ENCODE results near the gene GGPS1. TPM values are rescaled to one million over a fixed set of nuclear protein-coding genes. Genes with fewer than 3 reads are reported as not detected.

GGPS1 gene
- 23.9 and 27.9 TPM in 2 replicates for total RNA-seq

GRCh38 chr1:235328271-235329138 lies at the start of gene GGPS1:
GGPS1 (plus strand) TSS chr1:235328570; CDS start chr1:235335265, 6,695 bp downstream.

DNA sequence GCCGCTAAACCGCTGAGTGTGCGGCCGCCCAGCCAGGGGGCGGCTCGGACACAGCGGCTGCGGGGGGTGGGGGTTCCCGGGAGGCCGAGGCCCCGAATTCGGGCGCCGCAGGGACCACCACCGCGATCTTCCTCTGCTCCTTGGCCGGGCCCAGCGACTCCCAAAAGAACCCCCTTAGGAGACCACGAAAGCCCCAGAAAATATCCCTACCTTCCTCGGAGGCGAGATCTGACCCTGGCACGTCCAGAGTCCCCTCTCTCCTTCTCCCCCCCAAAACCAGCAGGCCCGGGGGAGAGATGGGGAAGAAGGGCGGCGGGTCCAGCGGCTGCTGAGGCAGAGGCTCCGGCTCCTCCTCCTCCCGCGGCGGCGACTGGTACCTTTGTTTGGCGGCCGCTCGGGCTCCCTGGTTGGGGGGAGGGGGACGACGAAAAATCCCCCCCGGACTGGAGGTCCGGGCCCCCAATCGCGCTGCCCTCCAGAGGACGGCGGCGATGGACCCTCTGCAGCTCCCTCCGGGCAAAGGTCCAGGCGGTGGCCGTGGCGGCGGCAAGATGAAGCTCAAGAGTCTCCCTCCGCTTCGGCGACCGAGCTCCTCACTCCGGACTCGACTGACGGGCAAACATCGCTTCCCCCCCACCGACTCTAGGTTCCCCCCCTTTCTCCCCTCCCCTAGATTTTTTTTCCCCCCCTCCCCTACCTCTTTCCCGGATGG lies 655 bp upstream of the GGPS1 start, which contains the start of gene ARID4B:
ARID4B (minus strand) TSS at position 621 of the 712 bp plus-strand sequence. CDS start 1,260 bp downstream, outside the sequence.

GRCh38 chr1:235367000-235367908 lies 38.9 kb downstream of the GGPS1 start, which contains the start of gene TBCE:
TBCE (plus strand) TSS chr1:235367427; CDS start chr1:235380050, 12,623 bp downstream.

Other genes starting within 250 kb of the GGPS1 start
- 123 and 141 TPM in 2 replicates for gene TOMM20, start 199.7 kb upstream of the GGPS1 start, total RNA-seq
- gene RBM34, start 167.3 kb upstream of the GGPS1 start, total RNA-seq, result 45.4 and 47.5 TPM in 2 replicates
- gene ARID4B, start 391 bp upstream of the GGPS1 start, total RNA-seq, result 8.8 and 24.2 TPM in 2 replicates
- gene TBCE, start 38.9 kb downstream of the GGPS1 start, total RNA-seq, result 16.5 and 20.2 TPM in 2 replicates
- 14.7 and 16.5 TPM in 2 replicates for gene B3GALNT2, start 175.9 kb downstream of the GGPS1 start, total RNA-seq